Measurements from ENCODE around the gene NDUFA7. TPM values are rescaled to one million over a fixed set of nuclear protein-coding genes. Genes with fewer than 3 reads are reported as not detected.

NDUFA7 gene
- total and polyA plus RNA-seq, 4 donors = 18.9 to 53.0 (median 26.7) TPM

GRCh38 chr19:8336660-8337059, 15.5 kb upstream of the NDUFA7 start:
- 62 to 66% methylated on average over 8 of the region's 8 CpGs for WGBS, 2 donors
- intact Hi-C loops (cut with DNase I) = no loop called here
- DNase-seq = no peak
- Histone ChIP-seq H3K27ac (ENCODE audit: low read depth in 1 of 2, low read length in 2 of 2) (no peak overlapping the region), H3K4me3 (ENCODE audit: low read length in 2 of 2) (no peak overlapping the region), H3K36me3 (ENCODE audit: control insufficient read depth in 1 of 2, insufficient read depth in 2 of 2, low read length in 1 of 2) (no peaks in the 10 kb centered on the region), H3K27me3 (ENCODE audit: control insufficient read depth in 1 of 2, insufficient read depth in 2 of 2, low read length in 1 of 2) (no peaks in the 10 kb centered on the region), H3K9me3 (ENCODE audit: control insufficient read depth, low read length) (no peaks in the 10 kb centered on the region), H3K4me1 (ENCODE audit: control insufficient read depth in 1 of 2, insufficient read depth in 2 of 2, low read length in 2 of 2) (no peaks in the 10 kb centered on the region)
- no peak for ATAC-seq (ENCODE audit: low FRiP score)

- no peaks in the 10 kb centered on the region for H3K27me3 ChIP-seq (ENCODE audit: control insufficient read depth in 1 of 2, insufficient read depth in 2 of 2, low read length in 1 of 2)
- no peak for DNase-seq
- ATAC-seq (ENCODE audit: low FRiP score) = no peak
- H3K36me3 ChIP-seq (ENCODE audit: control insufficient read depth in 1 of 2, insufficient read depth in 2 of 2, low read length in 1 of 2) = no peaks in the 10 kb centered on the region
- no peak overlapping the region for H3K27ac ChIP-seq (ENCODE audit: low read depth in 1 of 2, low read length in 2 of 2)
- H3K4me1 ChIP-seq (ENCODE audit: control insufficient read depth in 1 of 2, insufficient read depth in 2 of 2, low read length in 2 of 2) = no peaks in the 10 kb centered on the region
- no peak overlapping the region for H3K4me3 ChIP-seq (ENCODE audit: low read length in 2 of 2)
- intact Hi-C loops (cut with DNase I) = no loop called here
- WGBS, 2 donors = 26 to 39% methylated on average over 27 of the region's 27 CpGs
- no peaks in the 10 kb centered on the region for H3K9me3 ChIP-seq (ENCODE audit: control insufficient read depth, low read length)
Observed at GRCh38 chr19:8336072-8336569, 14.9 kb upstream of the NDUFA7 start.

GRCh38 chr19:8335343-8336071, 14.3 kb upstream of the NDUFA7 start:
- Histone ChIP-seq H3K27me3 (ENCODE audit: control insufficient read depth in 1 of 2, insufficient read depth in 2 of 2, low read length in 1 of 2) (no peaks in the 10 kb centered on the region), H3K4me3 (ENCODE audit: low read length in 2 of 2) (peak overlapping the region; percentile 9 to 24), H3K9me3 (ENCODE audit: control insufficient read depth, low read length) (no peaks in the 10 kb centered on the region), H3K4me1 (ENCODE audit: control insufficient read depth in 1 of 2, insufficient read depth in 2 of 2, low read length in 2 of 2) (no peaks in the 10 kb centered on the region), H3K36me3 (ENCODE audit: control insufficient read depth in 1 of 2, insufficient read depth in 2 of 2, low read length in 1 of 2) (no peaks in the 10 kb centered on the region), H3K27ac (ENCODE audit: low read depth in 1 of 2, low read length in 2 of 2) (no peak overlapping the region)
- 4% methylated on average over 67 to 79 of the region's 79 CpGs for WGBS, 2 donors
- no peak for DNase-seq
- ATAC-seq (ENCODE audit: low FRiP score) = no peak
- intact Hi-C loops (cut with DNase I) = no loop called here

GRCh38 chr19:8334458-8335342, 13.5 kb upstream of the NDUFA7 start:
- Histone ChIP-seq H3K4me3 (ENCODE audit: low read length in 2 of 2) (peak overlapping the region; percentile 9 to 24), H3K36me3 (ENCODE audit: control insufficient read depth in 1 of 2, insufficient read depth in 2 of 2, low read length in 1 of 2) (no peaks in the 10 kb centered on the region), H3K4me1 (ENCODE audit: control insufficient read depth in 1 of 2, insufficient read depth in 2 of 2, low read length in 2 of 2) (no peaks in the 10 kb centered on the region), H3K27me3 (ENCODE audit: control insufficient read depth in 1 of 2, insufficient read depth in 2 of 2, low read length in 1 of 2) (no peaks in the 10 kb centered on the region), H3K27ac (ENCODE audit: low read depth in 1 of 2, low read length in 2 of 2) (no peak overlapping the region), H3K9me3 (ENCODE audit: control insufficient read depth, low read length) (no peaks in the 10 kb centered on the region)
- ATAC-seq (ENCODE audit: low FRiP score) (no peak), DNase-seq (peak in 1 of 2 donors; percentile 48)
- intact Hi-C loops (cut with DNase I) = no loop called here
- 1 to 3% methylated on average over 77 to 117 of the region's 117 CpGs for WGBS, 2 donors

GRCh38 chr19:8333767-8334457, 12.7 kb upstream of the NDUFA7 start:
- Histone ChIP-seq H3K36me3 (ENCODE audit: control insufficient read depth in 1 of 2, insufficient read depth in 2 of 2, low read length in 1 of 2) (no peaks in the 10 kb centered on the region), H3K27ac (ENCODE audit: low read depth in 1 of 2, low read length in 2 of 2) (no peak overlapping the region), H3K9me3 (ENCODE audit: control insufficient read depth, low read length) (no peaks in the 10 kb centered on the region), H3K27me3 (ENCODE audit: control insufficient read depth in 1 of 2, insufficient read depth in 2 of 2, low read length in 1 of 2) (no peaks in the 10 kb centered on the region), H3K4me1 (ENCODE audit: control insufficient read depth in 1 of 2, insufficient read depth in 2 of 2, low read length in 2 of 2) (no peaks in the 10 kb centered on the region), H3K4me3 (ENCODE audit: low read length in 2 of 2) (no peak overlapping the region)
- intact Hi-C loops (cut with DNase I) = no loop called here
- no peak for ATAC-seq (ENCODE audit: low FRiP score)
- no peak for DNase-seq
- WGBS, 2 donors = 7% methylated on average over 48 of the region's 48 CpGs

- ATAC-seq (ENCODE audit: low FRiP score) (no peak), DNase-seq (no peak)
- Histone ChIP-seq H3K27ac (ENCODE audit: low read depth in 1 of 2, low read length in 2 of 2) (no peak overlapping the region), H3K4me3 (ENCODE audit: low read length in 2 of 2) (no peak overlapping the region), H3K36me3 (ENCODE audit: control insufficient read depth in 1 of 2, insufficient read depth in 2 of 2, low read length in 1 of 2) (no peaks in the 10 kb centered on the region), H3K27me3 (ENCODE audit: control insufficient read depth in 1 of 2, insufficient read depth in 2 of 2, low read length in 1 of 2) (no peaks in the 10 kb centered on the region), H3K9me3 (ENCODE audit: control insufficient read depth, low read length) (no peaks in the 10 kb centered on the region), H3K4me1 (ENCODE audit: control insufficient read depth in 1 of 2, insufficient read depth in 2 of 2, low read length in 2 of 2) (no peaks in the 10 kb centered on the region)
- intact Hi-C loops (cut with DNase I) = no loop called here
- WGBS, 2 donors = 6 to 9% methylated on average over 49 to 52 of the region's 52 CpGs
Observed at GRCh38 chr19:8332976-8333766, 12.0 kb upstream of the NDUFA7 start.

- Histone ChIP-seq H3K27ac (ENCODE audit: low read depth in 1 of 2, low read length in 2 of 2) (no peak overlapping the region), H3K4me3 (ENCODE audit: low read length in 2 of 2) (no peak overlapping the region), H3K36me3 (ENCODE audit: control insufficient read depth in 1 of 2, insufficient read depth in 2 of 2, low read length in 1 of 2) (no peaks in the 10 kb centered on the region), H3K27me3 (ENCODE audit: control insufficient read depth in 1 of 2, insufficient read depth in 2 of 2, low read length in 1 of 2) (no peaks in the 10 kb centered on the region), H3K9me3 (ENCODE audit: control insufficient read depth, low read length) (peaks cover 2% of the 10 kb centered on the region), H3K4me1 (ENCODE audit: control insufficient read depth in 1 of 2, insufficient read depth in 2 of 2, low read length in 2 of 2) (no peaks in the 10 kb centered on the region)
- DNase-seq (no peak), ATAC-seq (ENCODE audit: low FRiP score) (no peak)
- intact Hi-C loops (cut with DNase I) = no loop called here
- 79 to 91% methylated on average over 8 of the region's 8 CpGs for WGBS, 2 donors
Observed at GRCh38 chr19:8331263-8331845, 10.2 kb upstream of the NDUFA7 start.

- ATAC-seq (ENCODE audit: low FRiP score) (no peak), DNase-seq (no peak)
- intact Hi-C loops (cut with DNase I) = no loop called here
- no peak overlapping the region for H3K27ac ChIP-seq (ENCODE audit: low read depth in 1 of 2, low read length in 2 of 2)
- H3K9me3 ChIP-seq (ENCODE audit: control insufficient read depth, low read length) = peaks cover 2% of the 10 kb centered on the region
- no peaks in the 10 kb centered on the region for H3K4me1 ChIP-seq (ENCODE audit: control insufficient read depth in 1 of 2, insufficient read depth in 2 of 2, low read length in 2 of 2)
- H3K36me3 ChIP-seq (ENCODE audit: control insufficient read depth in 1 of 2, insufficient read depth in 2 of 2, low read length in 1 of 2) = no peaks in the 10 kb centered on the region
- no peak overlapping the region for H3K4me3 ChIP-seq (ENCODE audit: low read length in 2 of 2)
- no peaks in the 10 kb centered on the region for H3K27me3 ChIP-seq (ENCODE audit: control insufficient read depth in 1 of 2, insufficient read depth in 2 of 2, low read length in 1 of 2)
- WGBS, 2 donors = 61 to 90% methylated on average over 3 of the region's 3 CpGs
Observed at GRCh38 chr19:8329996-8330395, 8.8 kb upstream of the NDUFA7 start.

All from aorta (tissue), 5 donors.